ENCODE data around the gene TPST1. TPM values are rescaled to one million over a fixed set of nuclear protein-coding genes. Genes with fewer than 3 reads are reported as not detected.

Gene TPST1
- total and polyA plus RNA-seq, 4 donors: 7.2 to 56.7 (median 34.5) TPM

DNA sequence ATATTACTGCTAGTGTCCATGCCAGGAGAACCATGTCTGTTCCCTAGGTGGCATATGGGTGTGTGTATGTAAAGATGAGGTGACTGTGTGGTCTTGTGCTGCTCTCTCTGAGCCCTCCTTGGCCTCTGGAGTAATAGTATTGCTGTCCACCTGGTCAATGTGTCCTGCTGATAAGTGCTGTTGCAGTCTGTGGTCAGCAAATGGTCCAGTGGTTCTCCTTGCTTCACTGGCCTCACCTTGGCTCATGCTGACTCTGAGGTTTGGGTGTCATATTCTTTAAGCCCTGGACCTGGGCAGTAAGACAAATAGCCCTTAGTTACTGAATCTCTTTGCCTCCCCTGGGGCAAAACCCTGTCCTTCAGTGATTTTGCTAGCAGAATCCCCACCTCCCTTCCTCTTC lies 56.8 kb downstream of the TPST1 start:
- Histone ChIP-seq H3K9ac (ENCODE audit: insufficient read depth in 1 of 2, low read length in 2 of 2) (no peak overlapping the region), H3K4me3 (no peak overlapping the region), H3K27me3 (ENCODE audit: control insufficient read depth in 3 of 3, insufficient read depth in 3 of 3, low read length in 2 of 3) (no peaks in the 10 kb centered on the region), H3K27ac (ENCODE audit: low read depth in 1 of 2, low read length in 1 of 2) (no peak overlapping the region), H3K4me1 (ENCODE audit: control insufficient read depth in 5 of 5, insufficient read depth in 5 of 5, low read length in 5 of 5) (peaks cover 0 to 3% (median 0%) of the 10 kb centered on the region in 5 donors), H3K9me3 (ENCODE audit: control insufficient read depth in 4 of 4, insufficient read depth in 3 of 4, low read length in 3 of 4) (peaks cover 6 to 16% (median 11%) of the 10 kb centered on the region in 4 donors), H3K36me3 (ENCODE audit: control insufficient read depth in 4 of 4, insufficient read depth in 4 of 4, low read length in 4 of 4) (no peaks in the 10 kb centered on the region)
- TF ChIP-seq CTCF (IDR thresholded peaks at IDR 0.05; ENCODE audit: control extremely low read depth, extremely low read depth): no peak
- DNase-seq (no peak), ATAC-seq (ENCODE audit: insufficient read depth, low FRiP score) (no peak)

DNA sequence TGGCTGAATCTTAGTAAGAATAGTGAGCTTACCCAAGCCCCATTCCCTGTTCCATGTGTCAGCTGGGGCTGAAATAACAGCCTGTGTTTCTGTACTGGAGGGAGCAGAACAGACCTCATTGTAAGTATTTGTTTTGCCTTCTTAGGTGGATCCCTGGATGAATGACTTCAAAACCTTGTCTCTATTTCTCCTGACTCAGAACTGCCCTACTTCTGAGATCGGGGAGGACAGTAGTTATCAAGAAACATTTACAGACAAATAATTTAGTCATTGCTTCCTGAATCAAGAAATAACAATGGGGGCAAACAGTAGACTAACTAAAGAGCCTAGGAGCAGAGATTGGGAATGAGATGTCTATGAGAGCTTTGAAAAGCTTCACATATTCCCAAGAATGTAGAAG lies 58.8 kb downstream of the TPST1 start:
- TF ChIP-seq CTCF (IDR thresholded peaks at IDR 0.05; ENCODE audit: control extremely low read depth, extremely low read depth): no peak
- Histone ChIP-seq H3K4me3 (no peak overlapping the region), H3K9me3 (ENCODE audit: control insufficient read depth in 4 of 4, insufficient read depth in 3 of 4, low read length in 3 of 4) (peaks cover 6 to 16% (median 11%) of the 10 kb centered on the region in 4 donors), H3K4me1 (ENCODE audit: control insufficient read depth in 5 of 5, insufficient read depth in 5 of 5, low read length in 5 of 5) (peaks cover 0 to 12% (median 2%) of the 10 kb centered on the region in 5 donors), H3K36me3 (ENCODE audit: control insufficient read depth in 4 of 4, insufficient read depth in 4 of 4, low read length in 4 of 4) (no peaks in the 10 kb centered on the region), H3K27ac (ENCODE audit: low read depth in 1 of 2, low read length in 1 of 2) (no peak overlapping the region), H3K27me3 (ENCODE audit: control insufficient read depth in 3 of 3, insufficient read depth in 3 of 3, low read length in 2 of 3) (no peaks in the 10 kb centered on the region), H3K9ac (ENCODE audit: insufficient read depth in 1 of 2, low read length in 2 of 2) (no peak overlapping the region)
- DNase-seq: no peak
- ATAC-seq (ENCODE audit: insufficient read depth, low FRiP score): no peak
- 91 to 94% methylated on average over 1 of the region's 1 CpG for WGBS, 2 donors

DNA sequence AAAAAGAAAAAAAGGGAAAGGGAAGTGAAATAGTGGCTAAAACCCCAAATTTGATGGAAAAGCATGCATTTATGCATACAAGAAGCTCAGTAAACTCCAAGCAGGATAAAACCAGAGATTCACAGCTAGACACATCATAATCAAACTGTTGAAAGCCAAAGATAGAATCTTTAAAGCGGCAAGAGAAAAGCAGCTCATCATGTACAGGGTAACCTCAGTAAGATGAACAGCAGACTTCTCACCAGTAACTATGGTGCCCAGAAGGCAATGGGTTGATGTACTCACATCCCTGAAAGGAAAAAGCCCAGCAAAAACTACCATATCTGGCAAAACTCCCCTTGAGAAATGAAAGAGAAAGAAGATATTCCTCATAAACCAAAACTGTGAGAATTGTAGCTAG lies 60.4 kb downstream of the TPST1 start:
- no peaks in the 10 kb centered on the region for H3K36me3 ChIP-seq (ENCODE audit: control insufficient read depth in 4 of 4, insufficient read depth in 4 of 4, low read length in 4 of 4)
- H3K27ac ChIP-seq (ENCODE audit: low read depth in 1 of 2, low read length in 1 of 2): no peak overlapping the region
- no peak overlapping the region for H3K4me3 ChIP-seq
- H3K27me3 ChIP-seq (ENCODE audit: control insufficient read depth in 3 of 3, insufficient read depth in 3 of 3, low read length in 2 of 3): no peaks in the 10 kb centered on the region
- peaks cover 0 to 12% (median 2%) of the 10 kb centered on the region in 5 donors for H3K4me1 ChIP-seq (ENCODE audit: control insufficient read depth in 5 of 5, insufficient read depth in 5 of 5, low read length in 5 of 5)
- H3K9me3 ChIP-seq (ENCODE audit: control insufficient read depth in 4 of 4, insufficient read depth in 3 of 4, low read length in 3 of 4): peaks cover 6 to 16% (median 11%) of the 10 kb centered on the region in 4 donors
- peak in 2 of 3 donors; percentile 40 to 46 for DNase-seq
- H3K9ac ChIP-seq (ENCODE audit: insufficient read depth in 1 of 2, low read length in 2 of 2): no peak overlapping the region
- no peak for ATAC-seq (ENCODE audit: insufficient read depth, low FRiP score)
- no peak for TF ChIP-seq CTCF (IDR thresholded peaks at IDR 0.05; ENCODE audit: control extremely low read depth, extremely low read depth)
- WGBS, 2 donors: 90 to 97% methylated on average over 1 of the region's 1 CpG

- no peaks in the 10 kb centered on the region for H3K36me3 ChIP-seq (ENCODE audit: control insufficient read depth in 4 of 4, insufficient read depth in 4 of 4, low read length in 4 of 4)
- ATAC-seq (ENCODE audit: insufficient read depth, low FRiP score): peak; percentile 62
- H3K9ac ChIP-seq (ENCODE audit: insufficient read depth in 1 of 2, low read length in 2 of 2): peak overlapping the region in 1 of 2 donors; percentile 36
- 62 to 84% methylated on average over 2 of the region's 2 CpGs for whole genome bisulfite sequencing, 2 donors
- H3K4me1 ChIP-seq (ENCODE audit: control insufficient read depth in 5 of 5, insufficient read depth in 5 of 5, low read length in 5 of 5): peaks cover 0 to 12% (median 0%) of the 10 kb centered on the region in 5 donors
- TF ChIP-seq CTCF (IDR thresholded peaks at IDR 0.05; ENCODE audit: control extremely low read depth, extremely low read depth): no peak
- peak; percentile 28 to 89 (median 83) for DNase-seq
- peaks cover 6 to 19% (median 11%) of the 10 kb centered on the region in 4 donors for H3K9me3 ChIP-seq (ENCODE audit: control insufficient read depth in 4 of 4, insufficient read depth in 3 of 4, low read length in 3 of 4)
- H3K27me3 ChIP-seq (ENCODE audit: control insufficient read depth in 3 of 3, insufficient read depth in 3 of 3, low read length in 2 of 3): no peaks in the 10 kb centered on the region
- no peak overlapping the region for H3K4me3 ChIP-seq
- H3K27ac ChIP-seq (ENCODE audit: low read depth in 1 of 2, low read length in 1 of 2): no peak overlapping the region
These were observed 62.1 kb downstream of the TPST1 start for GRCh38 chr7:66267249-66267648.

Data from lung (tissue), 12 donors.